H1 (cell line): Measurements from ENCODE around the gene FRMD4A. TPM values are rescaled to one million over a fixed set of nuclear protein-coding genes. Genes with fewer than 3 reads are reported as not detected.

Source experiments
- CTCF ChIA-PET: fragments of 300-600 bp; sonication (Branson Sonifier 250); formaldehyde crosslinking; loops from one replicate; lab custom pipeline; 2021; ENCODE audit not compliant: partially characterized antibody; lab: Charles Lee
- POLR2A ChIA-PET: fragments of 300-600 bp; sonication (Branson Sonifier 250); formaldehyde crosslinking; loops from one replicate; lab custom pipeline; 2021; ENCODE audit warnings: inconsistent platforms; ENCODE audit not compliant: partially characterized antibody; lab: Charles Lee
- DNase-seq, 2 experiments: peaks; one replicate each; pipeline versions ENCODE4 v3.0.0 to v3.0.0-alpha.2; 2010 to 2022; ENCODE audit warnings: low spot score in 2 of 2, low read depth in 1 of 2, mixed read lengths in 1 of 2
- FAIRE-seq: peaks from 2 replicates; lab custom pipeline; 2011; peaks lifted over from hg19 to GRCh38; lab: Jason Lieb, UNC
- H2AFZ ChIP-seq: 2 replicates; pipeline ENCODE4 v1.8.1; 2012; ENCODE audit warnings: low read length, inconsistent platforms
- H2AK5ac ChIP-seq: 2 replicates; pipeline ENCODE4 v1.6.1; 2013; ENCODE audit warnings: low read depth, low read length
- H2BK120ac ChIP-seq: replicated peaks from 2 replicates; pipeline ENCODE3; 2013; ENCODE audit warnings: low read depth, low read length, inconsistent platforms
- H2BK12ac ChIP-seq: 2 replicates; pipeline ENCODE4 v1.6.1; 2013; ENCODE audit warnings: low read depth, low read length
- H2BK15ac ChIP-seq: 2 replicates; pipeline ENCODE4 v1.6.1; 2013; ENCODE audit warnings: low read length
- H2BK20ac ChIP-seq: 2 replicates; pipeline ENCODE4 v1.6.1; 2013; ENCODE audit warnings: low read length
- H2BK5ac ChIP-seq: 2 replicates; pipeline ENCODE4 v1.6.1; 2013; ENCODE audit warnings: low read depth, low read length
- H3K14ac ChIP-seq: 2 replicates; pipeline ENCODE4 v1.6.1; 2013; ENCODE audit warnings: inconsistent platforms; ENCODE audit not compliant: insufficient read length
- H3K18ac ChIP-seq: 2 replicates; pipeline ENCODE4 v1.6.1; 2013; ENCODE audit warnings: low read length; ENCODE audit errors: extremely low read depth
- H3K23ac ChIP-seq: 2 replicates; pipeline ENCODE4 v1.6.1; 2013; ENCODE audit warnings: inconsistent platforms; ENCODE audit not compliant: insufficient read length
- H3K23me2 ChIP-seq: 2 replicates; pipeline ENCODE4 v1.6.1; 2013; ENCODE audit warnings: low read depth, low read length
- H3K27ac ChIP-seq: 2 replicates; pipeline ENCODE4 v1.6.1; 2011; ENCODE audit warnings: low read depth, low read length, inconsistent platforms
- H3K27me3 ChIP-seq, 4 experiments: replicated peaks in 1 of 4; 1 replicate in 1 of 4; 2 replicates in 3 of 4; pipeline versions ENCODE4 v1.6.1 to v1.8.1; 2011 to 2013; ENCODE audit warnings: low read length in 3 of 4, mild to moderate bottlenecking in 3 of 4, inconsistent platforms in 2 of 4, mixed read lengths in 2 of 4, moderate library complexity in 1 of 4; ENCODE audit not compliant: control insufficient read depth in 3 of 4, insufficient read depth in 3 of 4; ENCODE audit errors: extremely low read depth in 1 of 4
- H3K36me3 ChIP-seq, 4 experiments: 2 replicates each; pipeline versions ENCODE4 v1.6.1 to v1.8.1; 2011 to 2013; ENCODE audit warnings: mild to moderate bottlenecking in 4 of 4, low read length in 3 of 4, moderate library complexity in 2 of 4, control low read depth in 1 of 4, inconsistent platforms in 1 of 4; ENCODE audit not compliant: insufficient read depth in 4 of 4, control insufficient read depth in 2 of 4
- H3K4ac ChIP-seq: replicated peaks from 2 replicates; pipeline ENCODE3; 2013; ENCODE audit warnings: low read length, low read depth, mixed read lengths, inconsistent platforms; ENCODE audit not compliant: insufficient read length
- H3K4me1 ChIP-seq, 4 experiments: replicated peaks in 1 of 4; 1 replicate in 1 of 4; 2 replicates in 3 of 4; pipeline versions ENCODE4 v1.6.1 to v1.8.1; 2011 to 2013; ENCODE audit warnings: low read length in 3 of 4, inconsistent platforms in 2 of 4, mixed read lengths in 1 of 4; ENCODE audit not compliant: insufficient read depth in 4 of 4, control insufficient read depth in 3 of 4
- H3K4me2 ChIP-seq, 2 experiments: 2 replicates each; pipeline versions ENCODE4 v1.6.1 to v1.8.1; 2011 to 2013; ENCODE audit warnings: low read depth in 2 of 2, low read length in 2 of 2, control low read depth in 1 of 2, inconsistent platforms in 1 of 2, mild to moderate bottlenecking in 1 of 2; ENCODE audit not compliant: insufficient read depth in 1 of 2
- H3K4me3 ChIP-seq, 4 experiments: fragments of 200-600, 300-600 bp in 1 of 4; sonication (generic), shearing (Covaris generic), sonication (Bioruptor Twin) in 1 of 4; 2 replicates each; pipeline versions ENCODE4 v1.5.1 to v1.8.1; 2011 to 2016; ENCODE audit warnings: low read length in 4 of 4, low read depth in 3 of 4, control low read depth in 2 of 4, inconsistent platforms in 2 of 4, mild to moderate bottlenecking in 2 of 4, mixed read lengths in 1 of 4, moderate library complexity in 1 of 4; ENCODE audit not compliant: insufficient read depth in 2 of 4; ENCODE audit errors: extremely low read depth in 1 of 4
- H3K56ac ChIP-seq: replicated peaks from 2 replicates; pipeline ENCODE3; 2013; ENCODE audit warnings: low read depth, mild to moderate bottlenecking, mixed read lengths, low read length, inconsistent platforms; ENCODE audit not compliant: insufficient read length
- H3K79me1 ChIP-seq: 2 replicates; pipeline ENCODE4 v1.6.1; 2013; ENCODE audit warnings: low read depth, low read length, control low read depth
- H3K79me2 ChIP-seq, 2 experiments: 2 replicates each; pipeline versions ENCODE4 v1.6.1 to v1.8.1; 2012 to 2013; ENCODE audit warnings: low read length in 2 of 2, mild to moderate bottlenecking in 2 of 2, inconsistent platforms in 1 of 2; ENCODE audit not compliant: insufficient read depth in 2 of 2, control insufficient read depth in 1 of 2
- H3K9ac ChIP-seq, 4 experiments: replicated peaks in 1 of 4; 1 replicate in 1 of 4; 2 replicates in 3 of 4; pipeline versions ENCODE4 v1.6.1 to v1.8.1; 2011 to 2013; ENCODE audit warnings: low read depth in 3 of 4, low read length in 3 of 4, control low read depth in 2 of 4, mild to moderate bottlenecking in 2 of 4, moderate library complexity in 2 of 4, inconsistent platforms in 1 of 4; ENCODE audit errors: extremely low read depth in 1 of 4
- H3K9me3 ChIP-seq, 2 experiments: 2 replicates each; pipeline versions ENCODE4 v1.6.1 to v1.8.1; 2012 to 2013; ENCODE audit warnings: mild to moderate bottlenecking in 2 of 2, moderate library complexity in 2 of 2, control low read depth in 1 of 2, inconsistent platforms in 1 of 2, low read depth in 1 of 2, low read length in 1 of 2, mixed read lengths in 1 of 2; ENCODE audit not compliant: insufficient read depth in 2 of 2
- H4K20me1 ChIP-seq, 2 experiments: replicated peaks in 1 of 2; 2 replicates each; pipeline versions ENCODE3 to v1.8.1; 2011 to 2013; ENCODE audit warnings: inconsistent platforms in 2 of 2, low read length in 2 of 2, mild to moderate bottlenecking in 1 of 2; ENCODE audit not compliant: insufficient read depth in 2 of 2, control insufficient read depth in 1 of 2
- H4K5ac ChIP-seq: 2 replicates; pipeline ENCODE4 v1.6.1; 2013; ENCODE audit warnings: low read length, low read depth, mixed read lengths, inconsistent platforms; ENCODE audit not compliant: insufficient read length
- H4K8ac ChIP-seq: 2 replicates; pipeline ENCODE4 v1.8.0; 2013; ENCODE audit warnings: mild to moderate bottlenecking, moderate library complexity, low read length, inconsistent platforms; ENCODE audit not compliant: insufficient read depth; ENCODE audit errors: extremely low read depth
- H4K91ac ChIP-seq: replicated peaks from 2 replicates; pipeline ENCODE3; 2013; ENCODE audit warnings: low read length, mixed read lengths, inconsistent platforms; ENCODE audit not compliant: insufficient read length
- BRCA1 ChIP-seq: IDR thresholded peaks from 2 replicates; pipeline ENCODE4 v1.6.1; 2012; ENCODE audit warnings: low read depth, low read length, improper control_type of control experiment
- CREB1 ChIP-seq: IDR thresholded peaks from 2 replicates; pipeline ENCODE4 v1.6.1; 2012; ENCODE audit warnings: inconsistent platforms
- CTBP2 ChIP-seq: IDR thresholded peaks from 2 replicates; pipeline ENCODE4 v1.7.0; 2011; ENCODE audit warnings: borderline replicate concordance, mild to moderate bottlenecking, moderate library complexity, mixed read lengths, low read length; ENCODE audit not compliant: insufficient read depth, insufficient read length
- KDM4A ChIP-seq: IDR thresholded peaks from one replicate; pipeline ENCODE4 v1.7.1; 2012; ENCODE audit warnings: low read depth, mild to moderate bottlenecking, moderate library complexity, low read length, inconsistent platforms; ENCODE audit not compliant: severe bottlenecking
- NRF1 ChIP-seq: IDR thresholded peaks from 2 replicates; pipeline ENCODE4 v1.6.1; 2011; ENCODE audit warnings: mild to moderate bottlenecking, low read depth, low read length, improper control_type of control experiment
- POU5F1 ChIP-seq: IDR thresholded peaks from 2 replicates; pipeline ENCODE4 v1.6.1; 2011; ENCODE audit warnings: low read depth, mild to moderate bottlenecking, low read length, moderate library complexity
- RFX5 ChIP-seq: IDR thresholded peaks from 2 replicates; pipeline ENCODE4 v1.6.1; 2011; ENCODE audit warnings: low read depth, low read length, improper control_type of control experiment, borderline replicate concordance
- SIRT6 ChIP-seq: IDR thresholded peaks from one replicate; pipeline ENCODE4 v1.7.1; 2012; ENCODE audit warnings: low read length, inconsistent platforms
- SIX5 ChIP-seq: IDR thresholded peaks from 2 replicates; pipeline ENCODE4 v1.6.1; 2011; ENCODE audit warnings: mild to moderate bottlenecking, low read depth, low read length
- TCF12 ChIP-seq: IDR thresholded peaks from 2 replicates; pipeline ENCODE4 v1.6.1; 2011; ENCODE audit warnings: low read depth, mild to moderate bottlenecking, low read length
- USF2 ChIP-seq: IDR thresholded peaks from 2 replicates; pipeline ENCODE4 v1.6.1; 2011; ENCODE audit warnings: low read length, improper control_type of control experiment
- WGBS, 2 experiments: shearing (Covaris generic) in 1 of 2; methylation state at CpG; one replicate each; pipeline versions ENCODE4 v1.1.6 to v1.1.7; 2013 to 2015; ENCODE audit warnings: low lambda C conversion rate in 2 of 2, mixed read lengths in 2 of 2, inconsistent platforms in 1 of 2, low coverage in 1 of 2, missing lambda C conversion rate in 1 of 2; ENCODE audit not compliant: insufficient replicate concordance in 2 of 2, insufficient coverage in 1 of 2, insufficient read length in 1 of 2; ENCODE audit errors: extremely low coverage in 1 of 2, missing lambda C conversion rate in 1 of 2; 5-methylcytosine and 5-hydroxymethylcytosine counted together
- polyA plus RNA-seq, 7 experiments: library from polyadenylated mRNA; depleted of rRNA in 3 of 7; stranded (reverse) in 5 of 7; unstranded in 2 of 7; fragments of >200 nt in 5 of 7; fragments of 200-250 nt in 2 of 7; gene quantifications; 1 replicate in 5 of 7; 2 replicates in 1 of 7; 4 replicates in 1 of 7; pipeline versions ENCODE4 v1.2.1 to v1.2.3, GENCODE V29; 2011 to 2013; ENCODE audit warnings: missing spikeins in 2 of 7, mixed read lengths in 2 of 7
- total RNA-seq: library from RNA; stranded (reverse); fragmentation: NEBNext Ultra II Directional; extraction: Animal tissue kit (Norgen Biotek cat#: 25700); gene quantifications from 2 replicates; pipeline ENCODE4 v1.2.1, GENCODE V29; 2021

The FRMD4A gene
- total and polyA plus RNA-seq, 2 of the 8 experiments (the other 6 are each of a cell fraction or from before 2014, with no cell fraction given) = 38.6 to 39.6 TPM

- Histone ChIP-seq H2BK20ac (no peak overlapping the region), H3K27ac (no peak overlapping the region), H2BK120ac (no peak overlapping the region), H3K23ac (no peak overlapping the region), H3K23me2 (no peaks in the 10 kb centered on the region), H3K27me3 (no peaks in the 10 kb centered on the region), H3K18ac (no peak overlapping the region), H3K9ac (no peak overlapping the region), H3K4me3 (no peak overlapping the region), H4K20me1 (peaks cover 0 to 4% of the 10 kb centered on the region in 2 experiments), H2BK5ac (no peak overlapping the region), H2AFZ (no peak overlapping the region), H4K91ac (no peak overlapping the region), H3K4me1 (peaks cover 0 to 5% (median 2%) of the 10 kb centered on the region in 4 experiments; a peak in 4 of 7 replicates), H3K79me2 (peaks cover 0 to 9% of the 10 kb centered on the region in 2 experiments; a peak in 1 of 4 replicates), H3K14ac (no peak overlapping the region), H3K56ac (no peak overlapping the region), H3K36me3 (peaks cover 2 to 27% (median 11%) of the 10 kb centered on the region in 4 experiments), H3K4me2 (no peak overlapping the region), H3K4ac (no peak overlapping the region), H2BK12ac (no peak overlapping the region), H3K9me3 (no peaks in the 10 kb centered on the region), H2BK15ac (no peak overlapping the region), H4K5ac (no peak overlapping the region), H2AK5ac (no peak overlapping the region), H3K79me1 (no peaks in the 10 kb centered on the region), H4K8ac (no peak overlapping the region)
- ChIA-PET POLR2A (no interaction called here), CTCF (interaction anchor here (1.3 kb wide), 1 partner anchor 17 kb away, joined by 4 read pairs; no protein-coding TSS in a partner anchor)
- no peak for DNase-seq
- FAIRE-seq = no peak
- WGBS, 2 experiments = 89% methylated on average over 9 of the region's 10 CpGs; no CpG with 5 or more reads in 1 of the 2 experiments
- TF ChIP-seq USF2 = no peak
- no peak for TF ChIP-seq SIRT6
- TF ChIP-seq KDM4A = no peak
- TF ChIP-seq CREB1 = no peak
- TF ChIP-seq SIX5 = no peak
- no peak for TF ChIP-seq BRCA1
- TF ChIP-seq NRF1 = no peak
- no peak for TF ChIP-seq RFX5
- no peak for TF ChIP-seq POU5F1
- TF ChIP-seq TCF12 = no peak
- no peak for TF ChIP-seq CTBP2
These were observed 630.1 kb downstream of the FRMD4A start for GRCh38 chr10:13700473-13701144.
